ENCODE measurements around the gene DTNB. TPM values are rescaled to one million over a fixed set of nuclear protein-coding genes. Genes with fewer than 3 reads are reported as not detected.

Gene DTNB
- total RNA-seq, 3 donors from 2014 or later = 4.8 to 8.8 (median 7.2) TPM

DNA sequence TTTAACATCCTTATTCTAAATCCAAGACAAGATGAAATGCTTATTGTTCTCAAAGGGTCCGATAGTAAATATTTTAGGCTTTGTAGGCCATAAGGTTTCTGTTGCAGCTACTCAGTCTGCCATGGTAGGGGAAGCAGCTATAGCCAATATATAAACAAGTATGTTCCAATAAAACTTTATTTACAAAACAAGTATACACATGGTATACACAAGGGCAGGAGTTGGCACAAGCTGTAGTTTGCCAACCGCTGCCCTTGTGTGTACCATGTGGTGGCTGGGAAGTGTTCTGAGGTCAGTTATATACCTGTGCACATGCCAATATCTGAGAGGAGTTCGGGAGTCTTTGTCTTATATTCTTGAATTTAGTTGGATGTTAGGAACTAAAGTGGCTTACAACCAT, 205.6 kb downstream of the DTNB start:
- H3K36me3 ChIP-seq (ENCODE audit: low read depth) = no peaks in the 10 kb centered on the region
- intact Hi-C loops (cut with DNase I, micrococcal nuclease) = no loop called here
- H3K4me3 ChIP-seq = no peak overlapping the region
- H3K4me1 ChIP-seq (ENCODE audit: low read depth) = no peaks in the 10 kb centered on the region
- DNase-seq (no peak), ATAC-seq (no peak)
- no peaks in the 10 kb centered on the region for H3K9me3 ChIP-seq
- TF ChIP-seq, protein P1, sequence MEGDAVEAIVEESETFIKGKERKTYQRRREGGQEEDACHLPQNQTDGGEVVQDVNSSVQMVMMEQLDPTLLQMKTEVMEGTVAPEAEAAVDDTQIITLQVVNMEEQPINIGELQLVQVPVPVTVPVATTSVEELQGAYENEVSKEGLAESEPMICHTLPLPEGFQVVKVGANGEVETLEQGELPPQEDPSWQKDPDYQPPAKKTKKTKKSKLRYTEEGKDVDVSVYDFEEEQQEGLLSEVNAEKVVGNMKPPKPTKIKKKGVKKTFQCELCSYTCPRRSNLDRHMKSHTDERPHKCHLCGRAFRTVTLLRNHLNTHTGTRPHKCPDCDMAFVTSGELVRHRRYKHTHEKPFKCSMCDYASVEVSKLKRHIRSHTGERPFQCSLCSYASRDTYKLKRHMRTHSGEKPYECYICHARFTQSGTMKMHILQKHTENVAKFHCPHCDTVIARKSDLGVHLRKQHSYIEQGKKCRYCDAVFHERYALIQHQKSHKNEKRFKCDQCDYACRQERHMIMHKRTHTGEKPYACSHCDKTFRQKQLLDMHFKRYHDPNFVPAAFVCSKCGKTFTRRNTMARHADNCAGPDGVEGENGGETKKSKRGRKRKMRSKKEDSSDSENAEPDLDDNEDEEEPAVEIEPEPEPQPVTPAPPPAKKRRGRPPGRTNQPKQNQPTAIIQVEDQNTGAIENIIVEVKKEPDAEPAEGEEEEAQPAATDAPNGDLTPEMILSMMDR (IDR thresholded peaks at IDR 0.05) = no peak

DNA sequence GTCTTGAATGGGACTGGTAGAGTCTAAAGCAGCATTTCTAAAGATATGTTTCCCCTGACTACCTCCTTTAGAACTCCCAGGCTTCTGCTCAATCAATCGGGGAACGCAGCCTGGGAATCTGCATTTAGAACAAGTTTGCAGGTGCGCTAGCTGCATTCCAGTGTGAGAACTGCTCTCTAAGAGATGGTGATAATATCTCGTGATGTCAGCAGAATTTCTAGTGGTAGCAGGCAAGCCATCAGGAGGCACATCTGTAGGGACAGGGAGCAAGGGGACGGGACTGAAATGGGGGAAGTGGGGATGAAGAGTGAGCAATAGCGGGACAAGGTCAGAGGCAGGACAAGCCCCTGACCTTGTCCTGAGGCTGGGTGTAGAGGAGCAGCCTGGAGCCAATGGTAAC, 211.4 kb downstream of the DTNB start:
- Histone ChIP-seq H3K4me3 (no peak overlapping the region), H3K9me3 (no peaks in the 10 kb centered on the region), H3K4me1 (ENCODE audit: low read depth) (no peaks in the 10 kb centered on the region), H3K36me3 (ENCODE audit: low read depth) (no peaks in the 10 kb centered on the region)
- ATAC-seq (no peak), DNase-seq (no peak)
- intact Hi-C loops (cut with DNase I, micrococcal nuclease) = no loop called here
- TF ChIP-seq, protein P1 (IDR thresholded peaks at IDR 0.05) = no peak

DNA sequence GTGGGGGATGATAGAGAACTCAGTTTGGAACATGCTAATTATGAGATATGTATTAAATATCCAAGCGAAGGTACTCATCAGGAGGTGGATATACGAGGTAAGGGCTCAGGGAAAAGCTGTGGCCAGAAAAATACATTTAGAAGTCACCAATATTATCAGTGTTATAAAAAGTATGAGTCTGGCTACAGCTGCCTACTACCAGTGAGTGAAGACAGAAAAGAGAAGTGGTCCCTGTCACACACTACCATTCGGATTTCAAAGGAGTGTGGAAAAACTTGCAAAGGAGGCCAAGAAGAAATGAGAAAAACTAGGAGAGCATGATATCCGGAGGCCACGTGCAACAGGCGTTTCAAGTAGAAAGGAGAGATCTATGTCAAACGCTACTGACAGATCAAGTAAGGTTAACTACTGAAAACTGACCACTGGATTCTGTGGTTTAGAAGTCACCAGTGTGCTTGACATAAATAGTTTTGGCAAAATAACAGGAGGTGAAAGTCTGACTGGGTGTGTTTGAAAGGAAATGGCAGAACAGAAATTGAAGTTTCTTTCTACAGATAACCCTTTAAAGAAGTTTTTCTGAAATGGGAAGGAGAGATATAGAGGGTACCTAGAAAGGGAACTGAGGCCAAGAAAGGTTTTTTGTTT, 213.0 kb downstream of the DTNB start:
- Histone ChIP-seq H3K4me1 (ENCODE audit: low read depth) (no peaks in the 10 kb centered on the region), H3K4me3 (no peak overlapping the region), H3K9me3 (no peaks in the 10 kb centered on the region), H3K36me3 (ENCODE audit: low read depth) (no peaks in the 10 kb centered on the region)
- intact Hi-C loops (cut with DNase I, micrococcal nuclease) = no loop called here
- no peak for DNase-seq
- TF ChIP-seq, protein P1 (IDR thresholded peaks at IDR 0.05) = no peak
- no peak for ATAC-seq

DNA sequence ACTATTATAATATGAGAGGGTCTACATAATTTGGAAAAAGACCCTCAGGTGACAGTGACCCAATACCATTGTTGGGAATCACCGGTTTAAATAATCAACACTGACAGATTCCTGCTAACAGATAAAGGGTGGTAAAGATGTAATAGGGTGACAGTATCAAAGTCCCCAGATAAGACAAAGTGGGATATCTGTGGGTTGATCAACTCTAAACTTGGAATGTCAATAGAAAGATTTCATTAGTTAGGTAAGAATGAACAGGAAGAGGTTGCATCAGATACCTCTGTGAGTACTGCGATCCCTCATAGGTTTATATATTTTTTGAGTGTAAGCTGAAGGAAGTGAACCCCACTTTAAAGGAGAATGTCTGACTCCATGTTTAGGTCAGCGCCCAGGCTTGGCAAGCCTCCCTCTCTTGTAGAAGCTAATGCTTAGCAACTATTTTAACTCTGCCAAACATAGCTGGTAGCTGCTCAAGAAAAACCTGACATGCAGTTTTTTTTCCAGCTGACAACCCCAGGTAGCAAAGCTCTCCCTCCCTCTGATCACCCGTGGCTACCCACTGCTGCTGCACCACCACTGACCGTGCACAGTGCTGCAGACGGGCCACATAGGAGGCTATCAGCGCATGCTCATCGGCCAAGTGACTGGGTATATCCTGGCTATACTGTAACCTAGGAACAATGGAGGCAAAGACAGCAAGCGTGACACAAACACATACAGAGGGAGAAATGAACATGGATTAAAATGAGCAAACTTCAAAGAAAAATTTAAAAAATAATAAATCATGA, 218.4 kb downstream of the DTNB start:
- Histone ChIP-seq H3K4me1 (ENCODE audit: low read depth) (no peaks in the 10 kb centered on the region), H3K36me3 (ENCODE audit: low read depth) (no peaks in the 10 kb centered on the region), H3K9me3 (no peaks in the 10 kb centered on the region), H3K4me3 (no peak overlapping the region)
- ATAC-seq (no peak), DNase-seq (no peak)
- TF ChIP-seq, protein P1 (IDR thresholded peaks at IDR 0.05) = no peak
- intact Hi-C loops (cut with DNase I, micrococcal nuclease) = no loop called here

DNA sequence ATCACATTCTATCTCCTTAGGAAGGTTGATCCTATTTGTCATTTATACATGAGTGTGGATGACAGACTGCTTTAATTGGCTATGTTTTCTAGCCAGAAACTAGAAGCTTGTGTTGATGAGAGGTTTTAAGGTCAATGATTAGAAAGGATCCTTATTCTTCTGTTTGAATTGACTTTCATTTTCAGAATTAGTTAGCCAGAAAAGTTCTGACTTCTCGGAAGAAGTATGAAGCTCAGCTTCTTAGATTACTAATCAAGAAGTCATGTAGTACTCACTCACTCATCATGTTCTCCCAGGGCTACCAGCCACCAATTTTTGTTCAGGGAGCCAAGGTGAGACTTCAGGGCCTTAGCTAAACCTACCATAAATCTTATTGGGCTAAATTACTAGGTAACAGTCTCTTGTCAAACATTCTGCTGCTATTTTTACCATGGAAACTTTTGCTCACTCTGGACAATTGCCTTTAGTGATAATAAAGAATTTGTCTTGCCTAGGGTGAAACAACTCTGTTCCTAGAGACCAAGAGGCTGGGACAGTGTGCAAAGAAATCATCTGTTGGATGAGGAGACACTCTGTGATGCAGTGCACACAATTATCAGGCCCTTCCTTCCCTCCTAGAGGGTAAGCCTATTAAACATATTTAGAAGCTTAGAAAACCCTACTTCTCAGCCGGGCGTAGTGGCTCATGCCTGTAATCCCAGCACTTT, 220.0 kb downstream of the DTNB start:
- TF ChIP-seq, protein P1 (IDR thresholded peaks at IDR 0.05) = no peak
- Histone ChIP-seq H3K36me3 (ENCODE audit: low read depth) (no peaks in the 10 kb centered on the region), H3K4me3 (no peak overlapping the region), H3K4me1 (ENCODE audit: low read depth) (no peaks in the 10 kb centered on the region), H3K9me3 (no peaks in the 10 kb centered on the region)
- DNase-seq (no peak), ATAC-seq (no peak)
- intact Hi-C loops (cut with DNase I, micrococcal nuclease) = no loop called here
